HEK293 (cell line): ENCODE results near the gene PRKG1.

Experiments
- CTCF ChIA-PET: fragments of 350-600 bp; formaldehyde crosslinking; extraction: SDS; loops from one replicate; lab custom pipeline; 2021; ENCODE audit warnings: antibody characterized with exemption; lab: Yijun Ruan, JAX
- POLR2A ChIA-PET: fragments of 300-600 bp; formaldehyde crosslinking; extraction: SDS; loops from one replicate; lab custom pipeline; 2020; ENCODE audit warnings: antibody characterized with exemption, inconsistent platforms; lab: Yijun Ruan, JAX
- H3K27ac ChIP-seq: fragments of 200-500 bp; sonication (Bioruptor generic); 2 replicates; pipeline ENCODE4 v1.5.1; 2014; ENCODE audit warnings: low read depth, low read length, control low read depth, inconsistent platforms; ENCODE audit errors: extremely low read depth
- H3K36me3 ChIP-seq, 2 experiments: fragments of 200-500 bp in 1 of 2; sonication (Bioruptor generic) in 1 of 2; 1 replicate in 1 of 2; 2 replicates in 1 of 2; pipeline ENCODE4 v1.5.1; 2014 to 2017; ENCODE audit warnings: inconsistent platforms in 2 of 2, low read length in 2 of 2; ENCODE audit not compliant: control insufficient read depth in 2 of 2, insufficient read depth in 1 of 2
- H3K4me1 ChIP-seq: fragments of 200-500 bp; sonication (Bioruptor generic); 2 replicates; pipeline ENCODE4 v1.5.1; 2014; ENCODE audit warnings: mild to moderate bottlenecking, low read length, inconsistent platforms; ENCODE audit not compliant: control insufficient read depth, insufficient read depth
- H3K4me3 ChIP-seq: 2 replicates; pipeline ENCODE4 v1.5.1; 2011; ENCODE audit warnings: low read depth, mild to moderate bottlenecking, control low read depth, low read length, moderate library complexity
- H3K9me3 ChIP-seq: fragments of 200-500 bp; sonication (Bioruptor generic); 2 replicates; pipeline ENCODE4 v1.5.1; 2014; ENCODE audit warnings: low read depth, low read length, inconsistent platforms; ENCODE audit not compliant: control insufficient read depth, insufficient read depth
- EGR2 ChIP-seq: fragments of 450-650 bp; formaldehyde crosslinking; IDR thresholded peaks from 2 replicates; pipeline ENCODE4 v1.5.1; 2016; ENCODE audit warnings: low read depth, missing biosample characterization, missing genetic modification characterization
- GFI1B ChIP-seq: fragments of 450-650 bp; formaldehyde crosslinking; IDR thresholded peaks from 2 replicates; pipeline ENCODE4 v1.5.1; 2016; ENCODE audit warnings: missing biosample characterization, missing genetic modification characterization
- HOXC10 ChIP-seq: sonication (generic); formaldehyde crosslinking; IDR thresholded peaks from 2 replicates; pipeline ENCODE4 v1.8.1; 2023; ENCODE audit warnings: mild to moderate bottlenecking, missing genetic modification reagents
- MZF1 ChIP-seq: fragments of 450-650 bp; formaldehyde crosslinking; IDR thresholded peaks from 2 replicates; pipeline ENCODE4 v1.5.1; 2017; ENCODE audit warnings: missing biosample characterization, missing genetic modification characterization, borderline replicate concordance
- PRDM4 ChIP-seq: fragments of 450-650 bp; formaldehyde crosslinking; IDR thresholded peaks from 2 replicates; pipeline ENCODE4 v1.5.1; 2017; ENCODE audit warnings: missing biosample characterization, missing genetic modification characterization
- ZBTB44 ChIP-seq: fragments of 450-650 bp; IDR thresholded peaks from 2 replicates; pipeline ENCODE4 v1.5.1; 2018; ENCODE audit warnings: missing biosample characterization, mild to moderate bottlenecking, missing genetic modification characterization
- ZBTB48 ChIP-seq: fragments of 450-650 bp; formaldehyde crosslinking; IDR thresholded peaks from 2 replicates; pipeline ENCODE4 v1.5.1; 2016; ENCODE audit warnings: missing biosample characterization, missing genetic modification characterization
- ZBTB8A ChIP-seq: fragments of 450-650 bp; formaldehyde crosslinking; IDR thresholded peaks from 2 replicates; pipeline ENCODE4 v1.5.1; 2016; ENCODE audit warnings: missing biosample characterization, missing genetic modification characterization
- ZIC2 ChIP-seq: fragments of 450-650 bp; formaldehyde crosslinking; IDR thresholded peaks from 2 replicates; pipeline ENCODE4 v1.5.1; 2016; ENCODE audit warnings: missing biosample characterization, missing genetic modification characterization
- ZNF132 ChIP-seq: fragments of 450-650 bp; formaldehyde crosslinking; IDR thresholded peaks from 2 replicates; pipeline ENCODE4 v1.5.1; 2017; ENCODE audit warnings: missing biosample characterization, missing genetic modification characterization, borderline replicate concordance
- ZNF175 ChIP-seq: fragments of 450-650 bp; formaldehyde crosslinking; IDR thresholded peaks from 2 replicates; pipeline ENCODE4 v1.5.1; 2016; ENCODE audit warnings: missing biosample characterization, missing genetic modification characterization
- ZNF184 ChIP-seq: fragments of 450-650 bp; IDR thresholded peaks from 2 replicates; pipeline ENCODE4 v1.5.1; 2018; ENCODE audit warnings: missing biosample characterization, mild to moderate bottlenecking, missing genetic modification characterization
- ZNF211 ChIP-seq: fragments of 450-650 bp; formaldehyde crosslinking; IDR thresholded peaks from 2 replicates; pipeline ENCODE4 v1.5.1; 2016; ENCODE audit warnings: low read depth, missing biosample characterization, missing genetic modification characterization
- ZNF239 ChIP-seq: fragments of 450-650 bp; formaldehyde crosslinking; IDR thresholded peaks from 2 replicates; pipeline ENCODE4 v1.5.1; 2016; ENCODE audit warnings: missing biosample characterization, missing genetic modification characterization
- ZNF311 ChIP-seq: fragments of 450-650 bp; formaldehyde crosslinking; IDR thresholded peaks from 2 replicates; pipeline ENCODE4 v1.5.1; 2017; ENCODE audit warnings: missing biosample characterization, missing genetic modification characterization, borderline replicate concordance
- ZNF350 ChIP-seq: fragments of 450-650 bp; formaldehyde crosslinking; IDR thresholded peaks from 2 replicates; pipeline ENCODE4 v1.5.0; 2017; ENCODE audit warnings: missing biosample characterization, mild to moderate bottlenecking, missing genetic modification characterization
- ZNF426 ChIP-seq: fragments of 450-650 bp; formaldehyde crosslinking; IDR thresholded peaks from 2 replicates; pipeline ENCODE4 v1.5.1; 2017; ENCODE audit warnings: missing biosample characterization, missing genetic modification characterization, mild to moderate bottlenecking, inconsistent platforms, moderate library complexity
- ZNF433 ChIP-seq: fragments of 450-650 bp; formaldehyde crosslinking; IDR thresholded peaks from 2 replicates; pipeline ENCODE4 v1.5.1; 2016; ENCODE audit warnings: missing biosample characterization, missing genetic modification characterization, low read depth
- ZNF513 ChIP-seq: fragments of 450-650 bp; IDR thresholded peaks from 2 replicates; pipeline ENCODE4 v1.5.1; 2018; ENCODE audit warnings: missing biosample characterization, missing genetic modification characterization
- ZNF596 ChIP-seq: fragments of 450-650 bp; IDR thresholded peaks from 2 replicates; pipeline ENCODE4 v1.5.0; 2018; ENCODE audit warnings: missing biosample characterization, mild to moderate bottlenecking, missing genetic modification characterization, moderate library complexity
- ZNF623 ChIP-seq: fragments of 450-650 bp; formaldehyde crosslinking; IDR thresholded peaks from 2 replicates; pipeline ENCODE4 v1.5.1; 2016; ENCODE audit warnings: missing biosample characterization, missing genetic modification characterization
- ZNF658 ChIP-seq: fragments of 450-650 bp; formaldehyde crosslinking; IDR thresholded peaks from 2 replicates; pipeline ENCODE4; 2016; ENCODE audit warnings: missing biosample characterization, missing genetic modification characterization
- ZNF692 ChIP-seq: fragments of 450-650 bp; formaldehyde crosslinking; IDR thresholded peaks from 2 replicates; pipeline ENCODE4 v1.5.1; 2016; ENCODE audit warnings: missing biosample characterization, missing genetic modification characterization
- ZNF701 ChIP-seq: fragments of 450-650 bp; formaldehyde crosslinking; IDR thresholded peaks from 2 replicates; pipeline ENCODE4 v1.5.1; 2016; ENCODE audit warnings: missing biosample characterization, missing genetic modification characterization
- ZNF776 ChIP-seq: fragments of 450-650 bp; formaldehyde crosslinking; IDR thresholded peaks from 2 replicates; pipeline ENCODE4 v1.5.0; 2017; ENCODE audit warnings: missing biosample characterization, missing genetic modification characterization, borderline replicate concordance
- TF ChIP-seq, protein P1 (sequence below): fragments of 450-650 bp; formaldehyde crosslinking; IDR thresholded peaks from 2 replicates; pipeline ENCODE4 v1.5.1; 2016; ENCODE audit warnings: missing biosample characterization, missing genetic modification characterization

Gene PRKG1

GRCh38 chr10:52066383-52066782 lies 992.1 kb downstream of the PRKG1 start (continued):
- TF ChIP-seq ZNF692 (tag by site-specific recombination) (no peak), ZNF433 (tag by site-specific recombination) (no peak), EGR2 (tag by site-specific recombination) (no peak), ZNF311 (no peak), ZNF350 (tag by site-specific recombination) (no peak), ZBTB44 (no peak), ZNF596 (no peak), ZNF132 (tag by site-specific recombination) (no peak)
- TF ChIP-seq, protein P1, sequence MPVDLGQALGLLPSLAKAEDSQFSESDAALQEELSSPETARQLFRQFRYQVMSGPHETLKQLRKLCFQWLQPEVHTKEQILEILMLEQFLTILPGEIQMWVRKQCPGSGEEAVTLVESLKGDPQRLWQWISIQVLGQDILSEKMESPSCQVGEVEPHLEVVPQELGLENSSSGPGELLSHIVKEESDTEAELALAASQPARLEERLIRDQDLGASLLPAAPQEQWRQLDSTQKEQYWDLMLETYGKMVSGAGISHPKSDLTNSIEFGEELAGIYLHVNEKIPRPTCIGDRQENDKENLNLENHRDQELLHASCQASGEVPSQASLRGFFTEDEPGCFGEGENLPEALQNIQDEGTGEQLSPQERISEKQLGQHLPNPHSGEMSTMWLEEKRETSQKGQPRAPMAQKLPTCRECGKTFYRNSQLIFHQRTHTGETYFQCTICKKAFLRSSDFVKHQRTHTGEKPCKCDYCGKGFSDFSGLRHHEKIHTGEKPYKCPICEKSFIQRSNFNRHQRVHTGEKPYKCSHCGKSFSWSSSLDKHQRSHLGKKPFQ (tag by site-specific recombination) = no peak

DNA sequence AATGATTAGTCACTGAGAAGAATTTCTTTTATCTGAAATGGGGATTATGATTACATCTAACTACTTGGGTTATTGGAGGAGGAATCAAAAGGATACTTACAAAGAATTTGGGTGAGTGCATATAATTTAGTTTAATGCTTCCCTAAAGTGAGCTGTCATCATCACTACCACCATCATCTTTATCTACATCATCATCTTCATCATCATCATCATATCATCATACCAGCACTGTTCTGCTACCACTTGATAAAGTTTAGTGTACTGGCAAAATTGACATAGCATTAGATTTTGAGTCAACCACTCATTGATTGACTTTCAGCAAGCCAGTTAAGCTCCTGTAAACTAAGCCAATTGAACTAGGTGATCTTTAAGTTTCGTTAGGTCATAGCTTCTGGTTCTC lies 994.2 kb downstream of the PRKG1 start:
- ChIA-PET CTCF (no interaction called here), POLR2A (no interaction called here)

GRCh38 chr10:52071814-52072213 lies 997.5 kb downstream of the PRKG1 start:
- ChIA-PET POLR2A (no interaction called here), CTCF (no interaction called here)
- no peak overlapping the region for H3K4me3 ChIP-seq
- H3K36me3 ChIP-seq = no peaks in the 10 kb centered on the region
- H3K9me3 ChIP-seq = no peaks in the 10 kb centered on the region
- H3K4me1 ChIP-seq = peaks cover 2% of the 10 kb centered on the region; the same call in 1 of the 2 replicates
- TF ChIP-seq ZNF426 (no peak), ZBTB8A (tag by site-specific recombination) (no peak), ZNF776 (tag by site-specific recombination) (no peak), ZNF175 (tag by site-specific recombination) (no peak), ZNF211 (tag by site-specific recombination) (no peak), ZIC2 (tag by site-specific recombination) (no peak), ZNF239 (tag by site-specific recombination) (no peak), ZNF623 (tag by site-specific recombination) (no peak), GFI1B (tag by site-specific recombination) (no peak), PRDM4 (no peak), ZNF184 (tag by site-specific recombination) (no peak), HOXC10 (CRISPR knock-in tag) (no peak), ZNF701 (tag by site-specific recombination) (no peak), MZF1 (tag by site-specific recombination) (no peak), ZNF658 (tag by site-specific recombination) (no peak)
- no peak overlapping the region for H3K27ac ChIP-seq

More for the DNA sequence above, 994.2 kb downstream of the PRKG1 start:
- H3K4me3 ChIP-seq = no peak overlapping the region
- H3K27ac ChIP-seq = no peak overlapping the region
- H3K4me1 ChIP-seq = no peaks in the 10 kb centered on the region
- H3K9me3 ChIP-seq = no peaks in the 10 kb centered on the region
- H3K36me3 ChIP-seq = no peaks in the 10 kb centered on the region
- TF ChIP-seq ZNF513 (peak; percentile 69), ZBTB48 (tag by site-specific recombination) (no peak)
